NCI-H69 (cell line): Measurements from ENCODE around the gene SPTLC1.
A peak's percentile ranks its signal among the peaks of the same experiment; 100 is the strongest.
"Not testable (repeated sequence)": the region's sequence is repeated elsewhere in the genome, so short reads cannot be mapped to it uniquely, and the experiment has no call there.

Experiments used
- DNase-seq: peaks from one replicate; lab custom pipeline; 2025; lab: John Stamatoyannopoulos, UW

Gene SPTLC1

GRCh38 chr9:92115071-92115858, at the start of gene SPTLC1:
TSS of gene SPTLC1 (minus strand) at chr9:92115413. CDS start at chr9:92115370, 43 bp downstream.
- DNase-seq = peak; percentile 98

GRCh38 chr9:92164975-92165374, 49.8 kb upstream of the SPTLC1 start:
- no peak for DNase-seq

DNA sequence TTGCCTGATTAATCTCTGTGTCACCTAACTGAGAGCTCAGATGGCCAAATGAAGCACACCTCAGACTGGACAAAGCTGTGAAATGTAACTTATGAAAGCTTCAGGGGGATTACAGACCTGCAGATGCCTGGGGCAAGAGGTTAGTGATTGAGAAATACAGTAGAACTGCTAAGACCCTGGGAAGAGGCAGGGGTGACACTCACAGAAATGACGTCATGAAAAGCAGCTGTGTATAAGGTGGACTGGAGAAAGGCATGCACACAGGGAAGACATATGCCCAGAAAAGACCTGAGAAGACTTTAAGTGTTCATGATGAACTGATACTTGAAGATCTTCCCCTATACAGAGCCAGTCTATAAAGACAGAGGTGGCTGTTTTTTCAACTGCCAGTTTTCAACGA, 49.3 kb upstream of the SPTLC1 start:
- DNase-seq = no peak

GRCh38 chr9:92163276-92163675, 48.1 kb upstream of the SPTLC1 start:
- DNase-seq = no peak

DNA sequence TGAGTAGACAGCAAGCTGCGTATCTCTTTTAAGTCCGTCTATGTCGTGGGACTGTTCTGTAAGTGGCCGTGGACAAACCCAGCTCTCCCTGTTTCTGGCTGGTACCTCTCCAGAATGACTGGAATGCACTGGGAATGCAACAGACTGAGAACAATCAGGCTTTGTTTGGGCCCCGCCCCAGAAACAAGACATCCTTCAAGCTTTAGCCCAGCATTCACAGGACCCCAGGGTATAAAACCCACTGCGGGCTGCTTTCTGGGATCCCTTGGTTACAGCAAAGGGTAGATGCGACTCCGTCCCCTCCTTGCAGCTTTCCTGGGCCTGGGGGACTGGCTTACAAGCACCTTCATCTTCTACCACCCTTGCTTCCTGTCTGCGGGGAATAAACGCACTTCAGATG, 45.6 kb upstream of the SPTLC1 start:
- DNase-seq = no peak

GRCh38 chr9:92159058-92159457, 43.8 kb upstream of the SPTLC1 start:
- DNase-seq = no peak

GRCh38 chr9:92158097-92158601, 42.9 kb upstream of the SPTLC1 start:
- no peak for DNase-seq

- DNase-seq = peak; percentile 57
Measured at GRCh38 chr9:92155736-92156135, 40.5 kb upstream of the SPTLC1 start.

- DNase-seq = no peak
Measured at GRCh38 chr9:92155221-92155620, 40.0 kb upstream of the SPTLC1 start.

DNA sequence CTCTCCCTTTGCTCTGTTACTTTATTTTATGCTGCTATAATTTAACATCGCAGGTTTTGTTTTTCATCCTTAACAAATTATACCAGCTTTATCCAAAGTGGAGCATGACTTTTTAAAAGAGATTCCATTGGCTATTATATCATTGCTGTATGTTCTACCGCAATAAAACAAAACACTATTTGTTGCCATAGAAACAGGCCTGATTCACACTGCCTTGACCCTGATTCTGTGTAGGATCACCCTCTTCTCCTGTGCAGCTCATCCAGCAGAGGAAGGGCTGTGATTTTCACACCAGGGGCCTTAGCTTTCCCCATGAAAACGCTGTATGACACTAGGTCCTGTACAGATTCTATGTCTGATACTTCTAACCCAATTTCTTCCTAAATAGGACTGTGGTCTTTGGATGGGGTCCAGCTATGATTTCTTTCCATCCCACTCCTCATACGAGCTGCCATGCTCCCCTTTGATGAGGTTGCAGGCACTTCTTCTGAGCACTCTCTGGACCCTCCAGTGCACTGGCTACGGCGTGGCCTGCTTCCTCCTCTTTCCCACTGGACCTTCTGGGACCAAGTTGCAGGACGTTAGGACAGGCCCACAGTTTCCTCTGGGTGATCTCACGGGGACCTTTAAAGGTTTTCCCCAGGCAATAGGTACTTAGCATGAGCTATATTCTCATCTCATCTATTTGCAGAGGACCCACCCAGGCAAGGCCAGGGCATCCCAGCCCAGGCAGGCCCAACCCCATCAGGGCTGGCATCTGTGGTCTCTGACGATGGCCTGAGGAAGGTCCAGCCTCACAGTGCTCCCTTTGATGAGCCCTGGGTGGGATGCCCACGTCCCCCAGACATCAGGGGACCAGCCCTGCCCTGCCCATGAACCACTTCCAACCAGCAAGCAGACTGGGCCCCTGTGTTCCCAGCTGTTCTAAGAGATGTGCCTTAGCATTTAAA, 38.5 kb upstream of the SPTLC1 start:
- peak; percentile 72 for DNase-seq

GRCh38 chr9:92151691-92152393, 36.6 kb upstream of the SPTLC1 start:
- peak; percentile 60 for DNase-seq

DNA sequence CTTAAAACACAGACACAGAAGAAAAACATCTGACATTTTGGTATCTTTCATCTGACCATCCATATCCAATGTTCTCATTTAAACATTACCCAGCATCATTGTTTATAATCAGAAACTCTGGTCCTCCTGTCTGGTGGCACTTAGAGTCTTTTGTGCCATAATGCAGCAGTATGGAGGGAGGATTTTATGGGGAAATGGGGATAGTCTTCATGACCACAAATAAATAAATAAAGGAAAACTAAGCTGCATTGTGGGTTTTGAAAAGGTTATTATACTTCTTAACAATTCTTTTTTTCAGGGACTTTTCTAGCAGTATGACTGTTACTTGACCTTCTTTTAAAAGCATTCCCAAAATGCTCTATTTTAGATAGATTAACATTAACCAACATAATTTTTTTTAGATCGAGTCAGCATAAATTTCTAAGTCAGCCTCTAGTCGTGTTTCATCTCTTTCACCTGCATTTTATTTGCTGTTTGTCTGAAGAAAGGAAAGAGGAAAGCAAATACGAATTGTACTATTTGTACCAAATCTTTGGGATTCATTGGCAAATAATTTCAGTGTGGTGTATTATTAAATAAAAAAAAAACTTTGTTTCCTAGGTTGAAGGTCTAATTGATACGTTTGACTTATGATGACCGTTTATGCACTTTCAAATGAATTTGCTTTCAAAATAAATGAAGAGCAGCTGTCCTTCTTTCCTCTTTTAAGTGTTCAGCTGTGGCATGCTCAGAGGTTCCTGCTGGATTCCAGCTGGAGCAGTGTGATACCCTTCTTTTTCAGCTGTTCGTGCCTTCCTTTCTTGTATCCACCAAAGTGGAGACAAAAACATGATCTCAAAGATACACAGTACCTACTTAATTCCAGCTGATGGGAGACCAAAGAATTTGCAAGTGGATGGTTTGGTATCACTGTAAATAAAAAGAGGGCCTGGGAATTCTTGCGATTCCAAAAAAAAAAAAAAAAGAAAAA, 35.6 kb upstream of the SPTLC1 start:
- not testable (repeated sequence) for DNase-seq

DNA sequence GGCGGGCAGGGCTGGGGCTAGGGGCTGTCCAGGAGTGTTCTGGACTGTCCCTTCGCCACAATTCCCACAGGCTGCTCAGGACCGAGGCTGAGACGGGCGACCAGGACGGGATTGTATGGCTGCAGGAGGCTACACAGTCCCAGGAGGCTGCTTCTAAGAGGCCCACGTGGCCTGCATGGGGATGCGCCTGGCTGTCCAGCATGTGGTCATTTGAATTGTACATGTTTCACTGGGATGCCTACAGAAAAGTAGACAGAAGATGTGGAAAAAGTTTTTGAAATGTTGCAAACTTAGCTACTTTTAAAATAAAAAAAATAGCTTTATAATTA, 32.6 kb upstream of the SPTLC1 start:
- DNase-seq = no peak

DNA sequence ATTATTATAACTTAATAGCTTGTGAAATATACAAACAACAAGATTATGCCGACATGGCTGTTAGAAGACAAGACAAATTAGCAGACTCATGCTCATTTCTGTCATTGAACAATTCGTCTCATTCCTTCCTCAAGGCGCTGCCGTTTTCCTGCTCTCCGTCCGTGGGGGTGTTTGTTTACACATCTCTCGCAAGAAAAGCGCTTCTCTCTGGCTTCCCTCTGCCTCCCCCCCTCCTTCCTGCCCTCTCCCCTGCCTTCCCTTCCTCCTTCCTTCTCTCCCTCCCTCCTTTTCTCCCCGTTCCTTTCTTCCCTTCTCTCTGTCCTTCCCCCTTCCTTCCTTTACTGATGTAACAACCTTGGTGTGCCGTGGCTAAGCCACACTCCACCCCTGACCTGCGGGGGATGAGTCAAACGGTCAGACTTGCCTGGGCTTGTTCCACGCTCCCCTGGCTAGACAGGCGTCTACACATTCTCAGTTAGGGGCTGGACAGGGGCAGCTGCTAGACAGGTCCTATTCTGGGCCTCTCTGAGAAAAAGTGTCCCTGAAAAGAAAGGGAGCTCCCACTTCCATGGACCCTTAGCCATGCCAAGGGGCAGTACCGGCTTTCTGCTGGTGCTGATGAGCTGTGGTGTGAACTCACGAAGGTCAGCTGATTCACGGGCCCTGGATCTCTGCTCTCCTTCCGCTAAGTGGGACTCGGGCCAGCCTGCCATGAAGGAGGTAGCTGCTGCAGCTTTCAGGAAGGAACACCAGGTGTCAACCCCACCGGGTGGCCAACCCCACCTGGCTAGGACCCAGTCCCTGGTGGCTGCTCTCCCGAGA, 32.0 kb upstream of the SPTLC1 start:
- peak; percentile 97 for DNase-seq

GRCh38 chr9:92146610-92147009, 31.4 kb upstream of the SPTLC1 start:
- peak; percentile 62 for DNase-seq

DNA sequence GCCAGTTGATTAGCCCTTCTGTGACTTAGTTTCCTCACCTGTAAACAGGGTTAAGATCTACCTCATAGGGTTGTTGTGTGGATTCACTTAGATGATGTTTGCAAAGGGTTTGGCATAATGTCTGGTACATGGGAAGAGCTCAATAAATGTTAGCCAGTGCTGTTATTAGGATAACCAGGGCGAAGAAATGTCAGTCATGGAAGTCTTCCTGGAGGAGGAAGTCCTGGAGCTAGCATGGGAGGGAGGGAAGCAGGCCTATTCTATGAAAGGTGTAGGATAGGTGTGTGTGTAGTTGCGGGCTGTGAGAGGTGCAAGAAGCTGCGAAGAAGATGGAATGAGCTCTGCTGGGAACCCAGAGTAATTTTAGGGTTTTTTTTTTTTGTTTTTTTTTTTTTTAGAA, 30.6 kb upstream of the SPTLC1 start:
- not testable (repeated sequence) for DNase-seq

GRCh38 chr9:92142329-92142728, 27.1 kb upstream of the SPTLC1 start:
- peak; percentile 19 for DNase-seq

DNA sequence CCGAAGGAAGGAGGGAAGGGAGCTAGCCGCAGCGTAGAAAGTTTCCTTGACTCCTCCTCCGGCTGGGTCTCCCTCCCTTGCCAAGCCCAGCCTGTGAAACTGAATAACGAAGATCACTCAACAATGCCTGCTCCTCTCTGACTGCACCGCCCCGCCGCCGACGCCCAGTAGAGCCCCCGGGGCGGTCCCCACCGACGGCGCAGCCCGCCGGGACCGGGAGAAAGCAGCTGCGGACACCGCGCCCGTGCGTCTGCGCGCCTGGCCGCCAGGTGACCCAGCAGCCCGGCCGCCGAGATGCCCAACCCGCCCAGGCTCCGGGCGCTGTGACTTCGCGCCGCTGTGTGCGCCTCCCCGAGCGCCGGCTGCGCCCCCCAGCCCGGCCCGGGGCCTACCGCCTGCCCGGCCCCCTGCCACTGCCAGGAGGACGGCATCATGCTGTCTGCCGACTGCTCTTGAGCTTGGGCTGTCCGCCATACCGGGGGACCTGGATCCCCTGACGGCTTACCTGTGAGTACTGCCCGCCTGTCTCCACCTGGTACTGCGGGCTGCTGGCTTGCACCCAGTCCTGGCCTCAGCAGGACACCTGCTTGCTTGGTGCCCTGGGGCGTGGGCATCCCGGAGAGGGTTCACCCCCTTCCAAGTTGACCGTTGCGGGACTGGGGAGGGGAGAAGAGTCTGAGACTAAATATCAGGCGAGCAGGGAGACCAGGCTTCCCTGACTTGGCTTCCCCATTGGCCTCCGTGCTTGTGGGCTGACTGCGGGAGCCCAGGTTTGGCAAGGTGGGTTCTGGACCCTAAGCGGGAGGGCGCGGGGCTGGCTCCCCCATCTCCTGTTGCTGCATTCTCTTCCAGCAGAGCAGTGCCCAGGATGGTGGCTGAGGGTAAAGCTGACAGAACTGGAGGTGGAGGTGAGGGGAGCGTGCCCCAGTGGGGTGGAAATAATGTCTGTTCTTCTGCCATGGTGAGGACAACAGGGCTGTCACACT, 26.2 kb upstream of the SPTLC1 start:
- DNase-seq = peak; percentile 83

GRCh38 chr9:92140754-92141143, 25.5 kb upstream of the SPTLC1 start:
- peak; percentile 60 for DNase-seq
